ENCODE data around the gene SRGAP1.
"Not testable (repeated sequence)": the region's sequence is repeated elsewhere in the genome, so short reads cannot be mapped to it uniquely, and the experiment has no call there.

SRGAP1 gene

DNA sequence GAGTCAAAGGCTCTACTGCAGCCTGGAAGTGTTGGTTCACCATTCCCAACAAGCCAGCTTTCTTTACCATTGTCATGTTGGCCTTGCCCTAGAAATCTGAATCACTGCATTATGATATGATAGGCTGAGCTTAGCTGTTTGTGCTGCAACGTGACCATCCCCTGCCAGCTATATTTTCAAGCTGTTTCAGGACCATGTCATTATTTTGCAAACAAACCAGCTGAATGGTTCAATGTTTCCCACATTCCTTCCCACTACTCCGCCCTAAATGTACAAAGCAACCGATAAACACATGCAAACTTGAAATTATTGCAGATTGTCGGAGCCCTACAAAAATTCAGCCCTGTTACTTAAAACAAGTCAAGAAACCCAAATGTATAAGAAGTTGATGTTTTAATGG is 241.5 kb downstream of the SRGAP1 start:
- DNase-seq (ENCODE audit: low read depth): no peak

DNA sequence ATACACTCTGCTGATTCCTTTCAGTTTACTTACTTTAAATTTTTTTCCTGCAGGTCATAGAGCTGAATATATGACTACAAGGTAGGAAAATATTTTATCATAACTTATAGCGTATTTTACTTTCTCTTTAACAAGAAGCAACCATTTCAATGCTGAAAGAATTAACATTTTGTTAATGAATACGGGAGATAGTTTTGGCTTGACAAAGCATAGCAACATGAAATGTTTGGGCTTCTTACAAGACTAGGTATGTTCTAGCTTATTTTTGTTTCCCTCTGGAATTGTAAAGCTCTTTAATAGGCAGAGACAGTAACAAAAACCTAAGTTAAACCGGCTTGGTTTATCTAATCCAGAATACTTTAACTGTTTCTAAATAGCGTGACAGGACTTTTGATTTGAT is 242.4 kb downstream of the SRGAP1 start:
- DNase-seq (ENCODE audit: low read depth): no peak

DNA sequence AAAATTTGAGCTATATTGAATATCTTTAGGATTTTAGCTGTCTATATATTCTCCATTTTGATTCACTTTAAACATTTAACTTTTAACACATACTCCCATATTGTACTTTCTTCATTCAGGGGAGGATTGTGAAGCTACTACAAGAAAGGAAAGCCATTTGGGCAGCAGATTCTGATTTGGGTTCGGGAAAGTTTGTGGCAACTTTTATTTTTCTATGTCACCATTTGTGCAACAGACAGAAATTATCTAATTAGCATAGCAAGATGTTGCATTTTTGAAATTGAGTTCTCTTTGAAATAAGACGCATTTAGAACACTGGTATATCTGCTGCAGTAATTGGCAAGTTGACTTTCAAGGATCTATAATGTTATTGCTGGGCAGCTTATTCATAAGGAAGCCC is 243.3 kb downstream of the SRGAP1 start:
- DNase-seq (ENCODE audit: low read depth): no peak

DNA sequence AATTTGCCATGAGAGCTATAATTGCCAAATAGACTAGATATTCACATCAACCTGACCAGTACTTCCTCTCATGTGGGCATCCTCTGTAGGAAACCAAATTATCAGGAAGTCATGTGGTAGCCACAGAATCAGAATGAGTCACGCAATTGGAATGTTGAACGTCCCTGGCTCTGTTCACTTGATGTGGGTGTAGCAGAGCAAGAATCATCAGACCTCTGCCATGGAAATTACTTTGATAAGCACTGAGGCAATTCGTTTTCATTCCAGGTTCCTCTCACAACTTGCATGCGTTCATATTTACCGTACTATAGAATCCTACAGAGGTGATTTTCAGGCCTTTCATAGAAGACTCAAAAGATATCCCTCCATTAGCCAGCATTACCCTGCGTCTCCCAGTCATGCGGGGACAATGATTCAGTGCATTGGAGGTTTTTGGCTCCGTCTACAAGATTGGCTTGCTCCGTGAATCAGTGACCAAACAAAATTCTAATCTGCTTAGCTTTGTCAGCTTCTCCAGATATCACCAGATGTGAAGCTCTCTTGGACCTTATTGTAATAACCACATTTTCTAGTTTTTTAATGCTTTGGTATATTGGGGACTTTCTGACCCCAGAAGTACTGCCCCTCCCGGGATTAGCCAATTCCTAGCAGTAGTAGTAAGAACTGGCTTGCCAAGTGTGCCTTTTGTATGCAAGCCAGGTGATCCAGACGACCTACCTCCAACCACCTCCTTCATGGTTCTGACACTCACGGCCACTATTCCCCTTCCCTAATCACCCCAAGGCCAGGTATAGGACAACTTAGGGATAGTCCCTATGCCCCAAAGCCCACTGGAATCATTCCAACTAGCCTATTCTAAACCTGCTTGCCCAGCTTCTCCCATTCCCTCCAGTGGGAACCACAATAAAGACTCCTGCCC is 244.2 kb downstream of the SRGAP1 start:
- no peak for DNase-seq (ENCODE audit: low read depth)

DNA sequence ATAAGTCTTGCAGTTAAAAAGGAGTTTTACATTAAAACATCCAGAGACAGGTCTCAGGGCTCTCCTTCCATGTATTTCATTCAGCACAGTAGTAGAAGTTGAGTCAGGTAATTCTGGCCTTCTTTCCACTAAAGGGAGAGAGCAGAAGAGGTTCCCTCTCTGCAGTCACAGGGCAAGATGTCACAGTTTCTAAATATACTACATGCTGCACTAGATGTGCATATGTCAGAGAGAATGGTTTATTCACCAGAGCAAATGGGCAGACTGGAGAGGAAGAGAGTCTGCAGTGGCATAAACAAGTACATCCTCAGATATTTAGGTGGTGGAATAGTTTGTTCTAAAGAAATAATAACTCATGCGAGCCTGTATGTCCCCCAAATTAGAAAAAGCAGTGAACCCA is 245.5 kb downstream of the SRGAP1 start:
- no peak for DNase-seq (ENCODE audit: low read depth)

DNA sequence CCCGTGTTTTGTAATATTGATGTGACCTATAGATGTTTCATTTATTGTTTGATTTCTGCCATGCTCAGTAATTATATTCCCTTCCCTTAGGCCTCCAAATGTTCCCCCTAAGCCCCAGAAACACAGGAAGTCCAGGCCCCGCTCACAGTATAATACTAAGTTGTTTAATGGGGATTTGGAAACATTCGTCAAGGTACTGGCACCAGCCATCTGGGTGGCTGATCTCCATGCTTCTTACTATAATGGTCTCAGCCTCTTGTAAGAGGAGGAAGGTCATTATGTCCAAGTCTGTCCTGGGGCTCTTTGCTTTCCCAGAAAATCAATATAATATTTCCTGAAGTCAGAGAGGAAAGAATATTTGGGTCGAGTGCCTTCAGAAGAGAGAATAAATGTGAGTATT is 246.7 kb downstream of the SRGAP1 start:
- no peak for DNase-seq (ENCODE audit: low read depth)

DNA sequence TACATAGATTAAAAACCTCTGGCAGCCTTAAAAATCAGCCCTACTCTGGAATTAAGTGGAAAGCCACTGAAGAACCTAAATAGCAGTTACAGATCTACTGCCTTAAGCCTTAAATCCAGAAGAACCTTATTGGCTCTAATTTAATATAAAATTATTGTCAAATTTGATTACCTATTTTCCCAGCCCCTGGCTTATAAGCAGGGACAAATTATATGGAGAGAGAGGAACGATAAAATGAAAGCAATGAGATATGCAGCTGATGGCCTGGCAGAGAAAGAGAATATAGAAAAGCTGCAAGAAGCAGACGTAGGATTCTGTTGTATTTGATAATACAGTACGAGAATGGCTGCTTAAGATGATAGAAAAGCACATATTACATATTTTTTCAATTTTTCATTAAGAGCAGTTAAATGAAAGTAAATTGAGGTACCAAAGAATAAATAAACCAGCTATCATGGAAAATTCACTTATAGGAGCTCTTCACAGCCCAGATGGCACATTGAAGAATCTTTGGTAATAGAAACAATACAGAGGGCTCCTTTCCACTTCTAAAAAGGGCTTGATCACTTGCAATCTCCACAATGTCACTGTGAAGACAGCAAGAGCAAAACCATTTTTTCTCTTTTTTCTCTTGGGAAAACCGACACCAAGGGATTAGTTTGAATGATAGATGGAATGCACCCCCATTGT is 248.2 kb downstream of the SRGAP1 start:
- no peak for DNase-seq (ENCODE audit: low read depth)

DNA sequence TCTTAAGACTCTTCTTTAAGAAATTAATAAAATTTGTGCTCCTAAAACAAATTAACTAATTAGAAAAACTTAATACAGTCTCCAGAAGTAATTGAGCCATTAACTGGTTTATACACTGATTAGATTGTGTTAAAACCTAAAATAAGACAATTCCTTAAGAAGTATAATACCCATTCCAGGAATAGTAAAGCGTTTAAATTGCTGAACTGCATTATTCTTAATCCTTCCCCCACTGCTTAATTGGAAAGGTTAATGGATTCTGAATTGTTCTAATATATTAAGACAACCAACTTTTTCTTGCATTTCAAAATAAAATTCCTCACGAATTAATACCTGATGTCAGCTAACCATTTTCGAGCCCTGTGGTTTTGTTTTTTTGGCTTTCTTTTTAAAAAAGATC is 249.2 kb downstream of the SRGAP1 start:
- no peak for DNase-seq (ENCODE audit: low read depth)

DNA sequence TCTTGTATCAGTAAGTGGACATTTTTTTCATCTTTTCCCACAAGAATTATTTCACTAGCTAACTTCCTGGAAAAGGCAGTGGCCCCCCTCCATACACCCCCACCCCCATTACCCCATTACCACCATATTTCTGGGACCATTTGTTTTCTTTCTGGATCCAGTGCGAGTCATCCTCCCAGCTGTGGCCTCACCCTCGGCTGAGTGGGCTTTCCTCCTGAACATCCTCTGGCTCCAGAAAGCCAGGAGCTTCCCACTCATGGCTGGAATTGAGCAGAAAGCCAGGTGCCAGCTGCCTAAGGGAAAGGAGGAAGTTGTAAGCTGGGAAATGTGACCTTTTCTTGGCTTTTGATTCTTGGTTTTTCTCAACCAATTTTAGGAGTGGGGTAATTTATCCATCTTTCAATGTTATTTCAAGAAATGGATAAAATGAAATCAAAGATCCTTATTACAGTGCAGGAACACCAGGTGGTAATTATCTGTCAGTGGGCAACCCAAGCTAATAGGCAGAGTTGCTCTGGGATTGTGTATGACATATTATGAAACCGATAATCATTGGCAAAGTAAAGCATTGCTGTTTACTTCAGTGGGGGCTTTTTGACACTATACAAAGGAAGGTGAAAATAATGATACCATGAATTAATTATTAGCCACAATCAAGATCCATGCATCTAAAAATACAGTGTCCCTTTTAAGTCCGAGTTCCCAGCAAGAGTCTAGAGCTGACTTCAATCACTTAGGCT is 253.0 kb downstream of the SRGAP1 start:
- no peak for DNase-seq (ENCODE audit: low read depth)

DNA sequence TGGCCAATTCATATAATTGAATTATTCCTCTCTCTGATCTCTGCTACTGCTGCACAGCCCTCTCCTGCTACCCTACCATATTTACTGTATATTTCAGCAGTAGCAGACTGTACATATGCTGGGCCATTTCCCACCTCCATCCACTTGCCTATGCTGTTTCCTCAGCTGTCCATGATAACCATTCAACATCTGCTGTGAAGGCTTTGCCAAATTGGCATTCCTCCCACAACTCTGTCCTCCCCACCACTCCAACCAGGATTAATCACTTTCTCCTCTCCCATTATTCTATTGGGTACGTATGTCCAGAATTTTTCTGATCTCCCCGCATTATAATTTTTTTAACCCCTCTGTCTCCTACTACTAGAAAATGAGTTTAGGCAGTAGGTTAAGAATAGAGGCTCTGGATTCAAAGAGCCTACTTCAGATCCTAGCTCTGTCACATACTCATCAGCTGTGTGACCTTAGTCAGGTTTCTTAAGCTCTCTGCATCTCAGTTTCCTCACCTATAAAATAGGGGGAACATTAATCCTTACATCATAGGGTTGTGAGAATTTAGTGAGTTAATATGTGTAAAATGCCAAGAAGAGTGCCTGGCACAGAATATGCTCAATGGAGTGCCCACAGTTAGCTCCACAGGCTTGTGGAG is 254.3 kb downstream of the SRGAP1 start:
- no peak for DNase-seq (ENCODE audit: low read depth)

DNA sequence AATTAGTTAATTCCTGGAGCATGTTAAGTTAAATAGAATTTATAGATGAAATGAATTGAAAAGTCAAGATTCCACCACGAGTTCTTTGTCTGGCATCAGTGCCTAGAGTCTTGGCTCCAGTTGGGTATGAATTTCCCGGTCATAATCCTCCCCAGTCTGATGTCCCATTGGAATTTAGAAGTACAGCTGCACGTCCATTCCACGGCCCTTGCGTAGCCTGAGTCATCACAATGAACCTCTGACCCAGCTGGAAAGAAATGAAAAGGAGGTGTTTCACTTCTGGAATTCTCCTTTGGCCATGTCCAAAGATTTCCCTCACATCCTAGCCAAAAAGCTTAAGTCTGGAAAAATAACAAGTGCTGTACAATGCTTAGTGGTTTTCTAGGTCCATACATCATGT is 254.9 kb downstream of the SRGAP1 start:
- no peak for DNase-seq (ENCODE audit: low read depth)

DNA sequence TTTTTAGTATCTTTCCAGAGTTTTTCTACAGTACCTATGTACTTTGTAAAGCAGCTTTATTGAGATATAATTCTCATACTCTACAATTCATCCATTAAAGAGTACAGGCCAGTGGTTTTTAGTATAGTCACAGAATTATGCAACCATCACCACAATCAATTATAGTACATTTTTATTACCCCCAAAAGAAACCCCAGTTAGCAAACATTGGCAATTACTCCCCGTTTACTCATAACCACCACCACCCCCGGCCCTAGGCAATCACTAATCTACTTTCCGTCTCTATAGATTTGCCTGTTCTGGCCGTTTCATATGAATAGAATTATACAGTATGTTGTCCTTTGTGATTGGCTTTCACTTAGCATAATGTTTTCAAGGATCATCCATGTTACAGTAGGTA is 257.8 kb downstream of the SRGAP1 start:
- DNase-seq (ENCODE audit: low read depth): no peak

DNA sequence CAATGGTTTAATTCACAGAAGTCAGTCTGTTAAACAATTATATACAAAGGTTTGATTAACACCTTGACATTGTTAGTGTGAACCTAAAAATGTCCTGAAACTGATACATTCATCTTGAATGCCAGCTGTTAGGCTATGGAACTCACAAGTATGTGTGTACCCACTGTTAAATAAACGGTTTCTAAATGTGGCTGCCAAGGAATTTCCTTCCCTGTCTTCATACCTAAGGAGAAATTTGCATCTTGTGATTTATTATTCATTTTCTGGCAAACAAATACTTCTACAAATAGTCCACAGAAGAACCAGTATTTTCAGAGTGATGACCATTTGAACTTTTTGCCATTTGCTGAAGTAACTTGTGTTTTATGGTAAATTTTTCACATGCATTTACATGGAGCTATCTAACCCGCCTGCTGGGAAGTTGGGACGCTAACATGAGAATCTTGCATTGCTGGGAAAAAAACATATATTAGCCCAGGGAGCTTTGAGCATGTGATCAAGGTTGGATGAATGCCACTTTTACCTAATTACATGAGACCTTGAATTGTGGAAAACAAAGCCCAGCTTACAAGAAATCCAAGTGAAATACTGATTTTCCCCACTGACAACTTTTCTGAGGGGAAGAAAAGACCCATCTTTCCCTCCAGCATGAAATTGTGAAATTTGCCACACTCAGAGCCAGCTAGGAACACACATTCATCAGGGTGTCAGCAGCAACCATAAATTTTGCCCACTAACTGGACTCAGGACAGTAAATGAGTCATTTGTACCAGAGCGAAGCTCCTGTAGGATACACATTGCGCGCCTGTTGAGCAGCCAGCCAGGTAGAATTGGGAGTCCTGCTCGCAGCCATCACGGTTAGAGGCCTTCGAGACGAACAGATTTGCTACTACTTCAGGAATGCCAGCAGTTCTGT is 259.6 kb downstream of the SRGAP1 start:
- no peak for DNase-seq (ENCODE audit: low read depth)

DNA sequence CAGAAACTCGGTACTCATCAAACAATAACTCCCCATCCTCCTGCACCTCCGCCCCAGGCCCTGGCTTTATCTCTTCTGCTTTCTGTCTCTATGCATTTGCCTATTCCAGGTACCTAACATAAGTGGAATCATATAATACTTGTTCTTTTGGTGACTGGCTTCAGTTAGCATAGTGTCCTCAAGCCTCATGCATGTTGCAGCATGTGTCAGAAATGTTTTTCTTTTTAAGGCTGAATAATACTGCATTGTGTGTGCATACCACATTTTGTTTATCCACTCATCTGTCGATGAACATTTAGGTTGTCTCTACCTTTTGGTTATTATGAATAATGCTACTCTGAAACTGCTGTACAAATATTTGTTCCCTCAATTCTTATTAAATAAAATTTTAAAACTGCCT is 260.5 kb downstream of the SRGAP1 start:
- no peak for DNase-seq (ENCODE audit: low read depth)

DNA sequence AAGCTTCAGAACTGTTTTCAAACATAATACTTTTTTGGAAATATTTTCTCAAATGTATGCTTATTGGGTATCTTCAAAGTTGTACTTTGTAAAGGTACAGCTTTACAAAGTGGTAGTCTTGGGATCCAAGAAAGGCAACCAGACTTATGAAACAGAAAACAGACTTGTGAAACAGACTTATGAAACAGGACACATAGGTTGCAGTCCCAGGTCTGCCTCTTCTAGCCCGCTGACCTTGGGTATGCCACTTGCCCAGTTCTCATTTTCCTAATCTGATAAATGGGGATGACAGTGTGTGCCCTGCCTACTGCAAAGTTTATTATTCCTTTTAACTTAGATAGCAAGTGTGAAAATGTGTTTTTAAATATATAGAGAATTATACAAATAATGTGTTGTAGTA is 263.3 kb downstream of the SRGAP1 start:
- DNase-seq (ENCODE audit: low read depth): no peak

DNA sequence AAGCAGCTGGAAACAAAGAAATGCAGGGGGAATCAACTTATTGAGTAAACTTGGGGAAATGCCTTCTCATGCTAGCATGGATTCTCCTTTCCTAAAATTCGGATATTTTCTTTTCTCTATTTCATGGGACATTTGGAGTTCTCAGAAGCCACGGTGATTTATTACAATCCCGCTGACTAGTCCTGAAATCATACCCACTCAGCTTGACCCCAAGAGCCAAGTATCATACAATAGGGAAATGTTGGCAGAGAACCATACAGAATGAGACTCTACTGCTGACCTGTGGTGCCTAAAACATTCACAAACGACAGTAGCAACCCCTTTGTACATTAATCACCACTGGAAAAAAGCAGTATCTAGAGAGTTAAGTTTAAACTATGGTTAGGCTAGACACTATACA is 265.2 kb downstream of the SRGAP1 start:
- no peak for DNase-seq (ENCODE audit: low read depth)

DNA sequence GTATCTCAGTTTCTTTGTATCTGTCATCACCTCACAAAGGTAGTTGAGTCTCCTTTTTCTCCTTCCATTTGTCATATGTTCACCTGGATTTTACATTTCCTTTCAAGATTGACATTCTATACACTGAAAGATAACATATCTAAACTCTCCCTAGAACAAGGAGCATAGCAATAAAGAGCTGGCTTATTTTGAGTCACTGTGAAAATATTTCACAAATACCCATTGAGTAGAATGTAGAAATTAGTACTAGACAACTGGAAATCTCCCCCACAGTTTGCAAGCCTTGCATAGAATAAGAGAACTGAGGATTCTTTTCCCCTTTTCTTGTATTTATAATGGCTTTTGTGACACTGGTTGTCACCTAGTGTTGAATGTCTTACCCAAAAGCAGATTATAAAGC is 266.4 kb downstream of the SRGAP1 start:
- no peak for DNase-seq (ENCODE audit: low read depth)

DNA sequence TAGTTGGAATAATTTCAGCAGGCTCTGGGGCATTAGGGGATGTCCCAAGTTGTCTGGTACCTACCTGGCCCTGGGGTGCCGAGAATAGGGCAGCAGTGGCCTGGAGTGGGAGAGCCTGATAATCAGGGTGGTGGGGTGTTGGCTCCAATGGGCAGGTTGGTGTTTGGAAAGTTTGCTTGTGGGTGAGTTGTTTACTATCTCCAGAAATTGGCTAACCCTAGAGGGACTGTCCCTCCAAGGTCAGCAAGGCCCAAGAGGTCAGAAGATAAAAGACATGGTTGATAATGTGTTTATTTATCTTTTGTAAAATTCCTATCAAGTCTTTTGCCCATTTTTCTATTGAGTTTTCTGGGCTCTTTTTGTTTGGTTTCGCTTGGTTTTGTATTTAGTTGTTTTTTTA is 272.5 kb downstream of the SRGAP1 start:
- DNase-seq (ENCODE audit: low read depth): no peak

DNA sequence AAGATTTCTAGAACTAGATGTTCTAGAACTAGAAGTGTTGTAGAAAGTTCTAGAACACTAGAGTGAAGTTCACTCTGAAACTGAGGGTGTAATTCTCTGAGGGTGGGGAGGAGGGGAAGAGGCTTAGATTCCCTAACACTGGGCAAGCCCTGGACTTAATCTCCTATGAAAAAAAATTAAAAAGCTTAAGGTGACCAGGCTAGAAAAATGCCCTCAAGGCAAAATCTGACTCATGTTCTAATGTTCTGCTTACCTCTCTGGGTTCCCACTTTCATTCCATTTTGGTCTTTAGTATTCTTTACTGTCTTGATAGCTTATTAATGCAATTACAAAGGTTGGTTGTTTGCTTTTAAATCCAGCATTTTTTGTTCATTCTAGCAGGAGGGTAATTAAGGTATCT is 276.1 kb downstream of the SRGAP1 start:
- DNase-seq (ENCODE audit: low read depth): no peak

DNA sequence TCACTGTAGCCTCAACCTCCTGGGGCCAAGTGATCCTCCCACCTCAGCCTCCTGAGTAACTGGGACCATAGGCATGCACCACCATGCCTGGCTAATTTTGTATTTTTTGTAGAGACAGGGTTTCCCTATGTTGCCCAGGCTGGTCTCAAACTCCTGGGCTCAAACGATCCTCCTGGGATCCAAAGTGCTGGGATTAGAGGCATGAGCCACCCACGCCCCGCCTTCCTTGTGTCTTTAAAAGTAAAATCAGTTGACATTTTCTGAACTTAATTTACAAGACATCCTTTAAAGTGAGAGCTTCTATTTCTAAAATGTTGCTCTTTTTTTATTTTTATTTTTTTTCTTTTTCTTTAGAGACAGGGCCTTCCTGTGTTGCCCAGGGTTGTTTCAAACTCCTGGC is 276.6 kb downstream of the SRGAP1 start:
- not testable (repeated sequence) for DNase-seq (ENCODE audit: low read depth)

DNA sequence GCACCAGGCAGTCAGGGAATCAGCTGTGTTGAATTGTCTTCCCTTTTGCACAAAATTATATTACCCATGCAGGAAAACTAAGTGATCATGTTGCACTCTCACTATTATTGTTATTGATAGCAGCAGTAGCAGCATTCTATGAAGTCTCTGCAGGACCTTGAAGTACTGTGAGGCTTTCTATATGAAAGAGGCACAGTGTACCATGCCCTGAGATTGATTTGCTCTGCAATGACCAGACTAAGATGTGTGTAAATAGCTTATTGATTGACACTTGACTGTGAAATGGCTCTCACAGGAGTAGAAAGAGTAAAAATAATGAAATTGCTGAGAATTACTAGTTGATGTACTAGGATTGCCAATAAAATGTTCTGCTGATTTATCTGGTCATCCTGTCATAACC is 277.7 kb downstream of the SRGAP1 start:
- no peak for DNase-seq (ENCODE audit: low read depth)

Data from activated gamma-delta T cell treated with anti-CD3 and anti-CD28 coated beads, Interleukin-2, amount 50 U/mL, for 16 hours (primary cell).